ENCODE measurements around the gene NAE1.
A peak's percentile ranks its signal among the peaks of the same experiment; 100 is the strongest.

NAE1 gene

GRCh38 chr16:66774981-66775380 lies 55.8 kb downstream of the NAE1 start:
- DNase-seq (ENCODE audit: low spot score in 2 of 2) (no peak), ATAC-seq (replicated peaks; ENCODE audit: extremely low read depth, poor library complexity, severe bottlenecking) (no peak)
- H3K4me3 Mint-ChIP-seq: no peak overlapping the region
- no peaks in the 10 kb centered on the region for H3K9me3 Mint-ChIP-seq
- H3K27me3 Mint-ChIP-seq: no peaks in the 10 kb centered on the region
- H3K36me3 Mint-ChIP-seq (ENCODE audit: insufficient read depth): no peaks in the 10 kb centered on the region
- no peaks in the 10 kb centered on the region for H3K4me1 Mint-ChIP-seq
- no peak overlapping the region for H3K27ac Mint-ChIP-seq (ENCODE audit: low read depth)

- peaks cover 2% of the 10 kb centered on the region for H3K36me3 Mint-ChIP-seq (ENCODE audit: insufficient read depth)
- DNase-seq (ENCODE audit: low spot score in 2 of 2) (no peak), ATAC-seq (replicated peaks; ENCODE audit: extremely low read depth, poor library complexity, severe bottlenecking) (no peak)
- no peak overlapping the region for H3K4me3 Mint-ChIP-seq
- H3K27ac Mint-ChIP-seq (ENCODE audit: low read depth): no peak overlapping the region
- H3K27me3 Mint-ChIP-seq: peaks cover under 1% of the 10 kb centered on the region
- H3K9me3 Mint-ChIP-seq: no peaks in the 10 kb centered on the region
- H3K4me1 Mint-ChIP-seq: no peaks in the 10 kb centered on the region
Measured at GRCh38 chr16:66758086-66758485, 72.7 kb downstream of the NAE1 start.

GRCh38 chr16:66754819-66755218 lies 76.0 kb downstream of the NAE1 start:
- Mint-ChIP-seq H3K27me3 (peaks cover 11% of the 10 kb centered on the region), H3K4me1 (peaks cover 18% of the 10 kb centered on the region), H3K27ac (ENCODE audit: low read depth) (no peak overlapping the region), H3K36me3 (ENCODE audit: insufficient read depth) (peaks cover 15% of the 10 kb centered on the region), H3K9me3 (no peaks in the 10 kb centered on the region), H3K4me3 (no peak overlapping the region)
- ATAC-seq (replicated peaks; ENCODE audit: extremely low read depth, poor library complexity, severe bottlenecking) (no peak), DNase-seq (ENCODE audit: low spot score in 2 of 2) (no peak)

DNA sequence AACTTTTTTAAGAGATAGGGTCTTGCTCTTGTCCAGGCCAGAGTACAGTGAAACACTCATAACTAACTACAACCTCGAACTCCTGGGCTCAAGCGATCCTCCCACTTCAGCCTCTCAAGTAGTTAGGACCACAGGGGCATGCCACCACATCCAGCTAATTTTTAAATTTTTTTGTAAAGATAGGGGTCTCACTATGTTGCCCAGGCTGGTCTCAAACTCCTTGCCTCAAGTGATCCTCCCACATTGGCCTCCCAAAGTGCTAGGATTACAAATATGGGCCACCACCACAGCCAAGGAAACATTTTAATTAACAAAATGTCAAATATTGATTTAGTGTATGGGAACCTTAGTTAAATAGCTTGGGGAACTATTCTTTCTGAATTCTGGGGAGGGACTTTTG lies 76.6 kb downstream of the NAE1 start:
- H3K27ac Mint-ChIP-seq (ENCODE audit: low read depth): no peak overlapping the region
- DNase-seq (ENCODE audit: low spot score in 2 of 2): no peak
- no peak for ATAC-seq (replicated peaks; ENCODE audit: extremely low read depth, poor library complexity, severe bottlenecking)
- no peaks in the 10 kb centered on the region for H3K9me3 Mint-ChIP-seq
- H3K4me3 Mint-ChIP-seq: no peak overlapping the region
- H3K36me3 Mint-ChIP-seq (ENCODE audit: insufficient read depth): peaks cover 16% of the 10 kb centered on the region
- H3K4me1 Mint-ChIP-seq: peaks cover 25% of the 10 kb centered on the region
- H3K27me3 Mint-ChIP-seq: peaks cover 11% of the 10 kb centered on the region

- peak overlapping the region; percentile 69 for H3K4me3 Mint-ChIP-seq
- H3K27me3 Mint-ChIP-seq: peaks cover 11% of the 10 kb centered on the region
- peaks cover 33% of the 10 kb centered on the region for H3K4me1 Mint-ChIP-seq
- DNase-seq (ENCODE audit: low spot score in 2 of 2): no peak
- peaks cover 24% of the 10 kb centered on the region for H3K36me3 Mint-ChIP-seq (ENCODE audit: insufficient read depth)
- no peak overlapping the region for H3K27ac Mint-ChIP-seq (ENCODE audit: low read depth)
- no peaks in the 10 kb centered on the region for H3K9me3 Mint-ChIP-seq
- no peak for ATAC-seq (replicated peaks; ENCODE audit: extremely low read depth, poor library complexity, severe bottlenecking)
Measured at GRCh38 chr16:66752958-66753357, 77.8 kb downstream of the NAE1 start.
